Measurements from ENCODE around the gene NSG1.
"Not testable (repeated sequence)": the region's sequence is repeated elsewhere in the genome, so short reads cannot be mapped to it uniquely, and the experiment has no call there.

The NSG1 gene

DNA sequence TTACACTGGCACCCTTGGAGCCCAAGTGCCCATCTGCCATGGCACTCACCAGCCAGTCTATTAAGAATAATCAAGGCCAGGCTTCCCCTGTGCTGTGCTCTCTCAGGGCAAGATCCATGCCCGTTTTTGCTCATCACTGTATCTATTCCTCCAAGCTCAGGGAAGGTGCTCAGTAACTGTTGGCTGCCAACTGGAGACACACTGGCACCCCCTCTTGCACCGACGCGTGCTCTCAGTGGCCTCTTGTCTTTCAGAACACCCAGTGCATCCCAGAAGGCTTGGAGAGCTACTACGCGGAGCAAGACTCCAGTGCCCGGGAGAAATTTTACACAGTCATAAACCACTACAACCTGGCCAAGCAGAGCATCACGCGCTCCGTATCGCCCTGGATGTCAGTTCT is 30.1 kb downstream of the NSG1 start:
- DNase-seq (ENCODE audit: low read depth): no peak

DNA sequence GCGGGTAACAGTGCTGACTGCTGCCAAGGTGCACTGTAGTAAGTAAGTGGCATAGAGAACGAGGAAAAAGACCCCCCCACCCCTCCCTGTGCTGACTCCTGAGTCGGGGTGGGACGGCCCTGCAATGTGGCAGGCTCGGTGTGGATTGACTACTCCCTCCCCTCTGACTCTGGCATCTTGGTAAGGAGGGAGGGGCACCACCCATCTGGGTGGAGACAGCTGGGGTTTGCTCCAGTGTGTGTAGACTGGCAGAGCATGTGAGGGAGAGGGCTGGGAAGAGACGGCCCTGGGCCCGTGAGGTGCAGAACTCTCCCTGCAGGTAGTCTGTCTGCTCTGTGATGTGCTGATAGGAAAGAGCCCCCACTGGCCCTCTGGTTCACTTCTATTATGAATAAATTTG is 31.0 kb downstream of the NSG1 start:
- DNase-seq (ENCODE audit: low read depth): no peak

DNA sequence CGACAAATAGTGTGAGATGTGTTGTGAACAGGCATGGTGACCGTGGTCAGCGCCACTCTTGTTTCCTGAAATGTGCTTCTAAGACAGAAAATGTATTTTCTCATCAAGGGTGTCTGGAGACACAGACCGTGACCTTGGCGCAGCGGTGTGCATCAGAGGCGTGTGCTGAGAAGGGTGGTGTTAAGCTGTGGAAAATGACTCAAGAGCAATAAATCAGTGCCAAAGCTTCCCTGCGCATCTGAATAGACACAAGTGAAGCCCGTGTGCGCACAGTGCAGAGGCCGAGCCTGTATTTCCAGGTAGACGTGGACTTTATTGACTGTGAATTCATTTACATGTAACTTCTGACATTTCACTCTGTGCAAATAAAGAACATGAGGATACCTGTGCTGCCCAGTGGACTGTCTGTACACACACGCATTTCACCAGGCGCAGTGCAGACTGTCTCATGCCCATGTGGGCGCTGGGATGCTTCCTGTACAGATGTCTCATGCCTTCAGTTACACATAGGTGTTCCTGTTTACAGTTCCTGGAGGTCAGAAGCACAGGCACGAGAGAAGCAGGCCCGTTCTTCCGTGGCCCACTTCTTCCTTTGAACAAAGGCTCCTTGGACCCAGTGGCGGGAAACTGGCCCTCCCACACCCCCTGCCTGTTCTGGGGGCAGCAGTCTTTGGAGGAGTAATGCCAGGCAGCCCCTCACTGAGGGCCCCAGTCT is 31.9 kb downstream of the NSG1 start:
- DNase-seq (ENCODE audit: low read depth): no peak

DNA sequence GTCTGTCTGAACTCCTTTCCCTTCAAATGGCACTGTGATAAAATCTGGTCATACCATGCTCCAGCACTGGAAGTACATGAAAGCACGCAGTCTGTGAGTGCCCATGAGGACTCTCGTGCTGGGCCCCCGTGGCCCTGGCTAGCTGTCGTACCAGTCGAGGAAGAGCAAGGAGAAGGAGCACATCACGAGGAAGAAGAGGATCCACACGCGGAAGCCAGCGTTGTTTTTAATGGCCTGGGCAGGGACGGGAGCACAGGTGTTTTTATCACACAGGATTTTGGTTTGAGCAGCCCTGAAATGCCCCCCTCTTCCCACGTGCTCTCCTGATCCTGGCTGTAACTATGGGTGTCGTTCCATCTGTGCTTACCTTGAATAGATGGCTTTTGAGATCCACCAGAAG is 33.0 kb downstream of the NSG1 start:
- no peak for DNase-seq (ENCODE audit: low read depth)

DNA sequence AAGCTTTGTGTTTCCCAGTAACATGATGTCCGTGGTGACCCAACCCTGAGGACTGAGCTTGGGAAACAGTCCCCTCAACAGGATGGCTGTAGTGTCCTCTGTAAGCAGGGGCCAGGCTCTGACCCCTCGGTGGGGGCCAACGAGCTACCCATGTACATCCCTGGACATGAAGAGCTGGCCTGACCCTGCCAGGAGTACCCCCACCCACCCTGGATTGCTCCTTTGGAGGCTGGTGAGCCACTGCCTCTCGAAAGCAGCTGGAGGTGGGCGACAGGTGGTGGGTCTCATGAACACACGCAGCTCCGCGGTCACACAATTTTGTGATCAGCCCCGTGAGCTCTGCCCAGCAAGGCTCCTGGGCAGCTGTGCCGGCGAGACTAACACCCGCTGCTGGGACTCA is 33.5 kb downstream of the NSG1 start:
- no peak for DNase-seq (ENCODE audit: low read depth)

DNA sequence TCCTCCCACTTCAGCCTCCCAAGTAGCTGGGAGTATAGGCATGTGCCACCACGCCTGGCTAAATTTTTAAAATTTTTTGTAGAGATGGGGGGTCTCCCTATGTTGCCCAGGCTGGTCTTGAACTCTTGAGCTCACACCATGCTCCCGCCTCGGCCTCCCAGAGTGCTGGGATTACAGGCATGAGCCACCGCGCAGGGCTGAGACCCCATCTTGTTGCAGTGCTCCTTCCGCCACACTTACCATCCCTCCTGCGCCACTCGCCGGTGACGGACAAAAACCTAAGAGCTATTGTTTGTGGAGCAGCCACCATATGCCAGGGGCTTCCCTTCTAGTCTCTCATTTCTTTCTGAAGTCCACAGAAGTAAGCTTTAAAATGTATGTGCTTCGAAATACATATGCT is 34.5 kb downstream of the NSG1 start:
- DNase-seq (ENCODE audit: low read depth): no peak

DNA sequence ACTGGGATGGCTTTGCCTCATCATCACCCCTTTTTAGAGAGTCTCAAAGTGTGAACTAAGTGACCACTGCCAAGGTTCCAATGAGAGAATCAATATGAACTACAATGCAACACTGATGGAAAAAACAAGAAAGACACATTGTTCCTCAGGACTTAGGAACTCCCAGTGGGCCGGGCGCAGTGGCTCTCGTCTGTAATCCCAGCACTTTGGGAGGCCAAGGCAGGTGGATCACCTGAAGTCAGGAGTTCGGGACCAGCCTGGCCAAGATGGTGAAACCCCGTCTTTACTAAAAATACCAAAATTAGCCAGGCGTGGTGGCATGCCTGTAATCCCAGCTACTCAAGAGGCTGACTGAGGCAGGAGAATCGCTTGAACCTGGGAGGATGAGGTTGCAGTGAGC is 35.2 kb downstream of the NSG1 start:
- DNase-seq (ENCODE audit: low read depth): not testable (repeated sequence)

DNA sequence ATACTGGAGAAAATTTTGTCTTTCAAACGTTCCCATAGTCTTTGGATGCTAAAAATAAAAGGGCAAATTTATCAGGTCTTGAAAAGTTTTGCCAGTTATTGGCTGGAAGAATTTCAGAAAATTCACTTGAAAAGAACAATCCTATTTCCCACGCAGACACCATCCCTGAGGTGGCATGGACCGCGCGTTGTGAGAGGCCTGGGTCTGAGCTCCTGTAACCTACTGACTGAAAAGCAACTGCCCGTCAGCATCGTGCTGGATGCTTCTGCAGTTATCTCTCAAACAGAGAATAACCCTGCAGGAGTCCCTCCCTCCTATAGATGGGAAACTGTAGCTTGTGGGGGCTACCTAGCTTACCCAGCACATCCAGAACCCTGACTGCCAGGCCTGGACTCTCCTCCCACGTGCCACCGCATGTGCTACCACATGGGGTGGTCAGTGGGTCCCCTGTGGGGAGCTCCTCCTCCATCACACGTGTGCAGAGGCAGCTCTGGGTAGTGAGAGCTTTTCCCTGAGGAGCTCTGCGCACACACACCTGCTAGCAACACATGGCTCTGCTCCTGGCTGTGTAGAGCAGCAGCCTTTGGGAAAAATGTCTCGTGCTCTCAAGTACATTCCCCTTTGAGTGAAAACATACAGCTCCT is 36.1 kb downstream of the NSG1 start:
- DNase-seq (ENCODE audit: low read depth): no peak

DNA sequence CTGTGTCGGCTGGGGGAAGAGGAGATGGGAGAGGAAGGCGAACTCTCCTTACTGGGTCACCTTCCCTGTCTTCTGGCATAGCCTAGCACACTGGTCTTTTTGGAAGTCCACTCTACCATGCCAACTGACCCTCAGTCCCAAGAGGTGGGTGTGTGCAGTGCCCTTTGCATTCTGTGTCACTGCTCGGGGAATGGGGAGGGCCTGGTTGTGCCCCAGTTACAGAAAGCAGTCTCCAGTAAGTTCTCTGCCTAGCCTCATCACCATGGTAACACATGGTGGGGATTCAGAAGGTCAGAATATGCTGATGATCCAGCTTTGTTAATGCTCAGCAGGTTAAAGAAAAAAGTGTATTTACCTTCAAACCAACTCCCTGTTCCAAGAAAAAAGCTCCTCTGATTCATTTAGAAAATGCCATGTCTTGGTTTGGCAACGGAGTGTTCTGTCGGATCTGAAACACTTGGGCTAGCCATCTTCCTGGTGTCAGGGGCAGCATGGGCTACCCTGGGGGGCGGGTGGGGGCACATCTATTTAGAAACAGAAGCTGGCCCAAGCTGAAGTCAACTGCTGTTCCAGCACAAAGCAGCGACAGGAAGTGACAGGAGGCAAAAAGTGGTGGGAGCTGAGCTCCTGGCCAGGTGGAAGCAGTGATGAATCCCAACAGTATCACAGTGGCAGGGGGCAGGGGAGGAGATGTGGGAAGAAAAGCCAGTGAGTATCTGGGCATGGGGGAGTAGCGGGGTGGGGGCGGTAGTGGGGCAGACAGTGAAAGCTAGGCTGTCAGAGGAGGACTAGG is 37.0 kb downstream of the NSG1 start:
- no peak for DNase-seq (ENCODE audit: low read depth)

DNA sequence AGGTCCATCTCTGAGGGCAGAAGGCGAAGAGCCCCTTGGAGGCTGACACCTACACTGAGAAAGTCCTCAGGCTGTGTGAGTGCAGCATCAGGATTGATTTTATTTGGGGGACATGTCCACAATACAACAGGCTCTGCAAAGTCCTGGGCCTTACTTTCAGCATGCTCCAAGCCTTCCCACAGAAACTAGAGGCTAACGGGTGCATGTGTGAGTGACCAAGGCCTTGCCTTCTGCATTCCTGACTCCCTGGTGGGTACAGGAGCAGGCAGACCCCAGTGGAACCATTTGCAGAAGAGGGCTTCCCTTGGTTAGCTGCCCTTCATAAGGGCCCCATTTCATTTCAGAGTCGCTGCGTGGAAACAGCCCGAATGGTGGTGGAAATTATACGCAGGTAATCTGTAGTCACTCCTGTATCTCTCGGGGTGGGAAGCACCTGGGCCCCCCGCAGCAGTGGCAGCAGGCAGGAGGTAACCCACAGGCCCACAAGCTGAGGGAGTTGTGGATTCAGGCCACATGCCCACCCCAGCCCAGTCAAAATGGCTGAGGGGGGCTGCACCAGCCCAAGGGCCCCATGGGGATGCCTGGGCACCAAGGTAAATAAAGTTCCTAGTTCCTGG is 37.7 kb downstream of the NSG1 start:
- no peak for DNase-seq (ENCODE audit: low read depth)

DNA sequence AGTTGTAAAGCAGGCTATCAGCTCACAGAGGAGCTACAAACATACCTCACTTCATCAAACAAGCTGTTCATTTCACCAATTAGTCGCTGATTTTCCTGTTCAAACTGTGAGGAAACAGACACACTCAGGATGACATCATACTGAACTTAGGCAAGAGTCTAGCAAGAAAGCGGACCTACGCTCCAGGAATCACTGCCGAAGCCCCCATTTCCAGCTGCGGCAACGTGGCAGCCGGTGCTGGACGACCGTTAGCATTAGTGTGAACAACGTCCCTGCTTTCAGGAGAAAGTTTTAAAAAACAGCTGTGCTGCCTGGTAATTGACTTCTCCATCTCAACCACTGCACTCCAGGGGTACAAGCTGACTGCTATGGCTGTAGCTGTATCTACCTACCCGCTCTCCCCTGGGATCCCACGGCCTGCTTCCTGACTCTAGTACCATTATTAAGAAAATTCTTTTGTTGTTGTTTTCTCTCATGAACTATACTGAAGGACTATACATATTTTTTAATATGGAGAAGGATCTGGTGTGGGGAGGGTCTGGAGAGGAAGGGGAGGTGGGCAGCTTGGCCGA is 38.3 kb downstream of the NSG1 start:
- no peak for DNase-seq (ENCODE audit: low read depth)

DNA sequence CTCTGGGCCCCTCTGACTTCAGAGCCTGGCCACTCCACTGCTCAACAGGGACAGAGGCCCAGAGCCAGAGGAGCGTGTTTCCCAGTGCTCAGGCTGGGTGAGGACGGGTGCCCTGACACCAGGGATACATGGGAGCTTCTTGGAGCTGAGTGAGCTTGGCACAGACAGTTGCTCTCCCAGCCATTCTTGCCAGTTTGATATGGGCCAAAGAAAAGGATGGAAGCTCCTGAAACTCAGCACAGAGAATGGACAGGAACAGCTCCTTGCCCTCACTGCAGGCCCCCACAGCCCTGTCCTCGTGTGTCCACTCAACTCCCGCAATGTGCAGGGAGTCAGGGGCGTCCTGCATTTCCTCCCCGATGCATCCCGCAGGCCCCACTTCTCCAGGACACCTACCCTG is 38.8 kb downstream of the NSG1 start:
- DNase-seq (ENCODE audit: low read depth): no peak

DNA sequence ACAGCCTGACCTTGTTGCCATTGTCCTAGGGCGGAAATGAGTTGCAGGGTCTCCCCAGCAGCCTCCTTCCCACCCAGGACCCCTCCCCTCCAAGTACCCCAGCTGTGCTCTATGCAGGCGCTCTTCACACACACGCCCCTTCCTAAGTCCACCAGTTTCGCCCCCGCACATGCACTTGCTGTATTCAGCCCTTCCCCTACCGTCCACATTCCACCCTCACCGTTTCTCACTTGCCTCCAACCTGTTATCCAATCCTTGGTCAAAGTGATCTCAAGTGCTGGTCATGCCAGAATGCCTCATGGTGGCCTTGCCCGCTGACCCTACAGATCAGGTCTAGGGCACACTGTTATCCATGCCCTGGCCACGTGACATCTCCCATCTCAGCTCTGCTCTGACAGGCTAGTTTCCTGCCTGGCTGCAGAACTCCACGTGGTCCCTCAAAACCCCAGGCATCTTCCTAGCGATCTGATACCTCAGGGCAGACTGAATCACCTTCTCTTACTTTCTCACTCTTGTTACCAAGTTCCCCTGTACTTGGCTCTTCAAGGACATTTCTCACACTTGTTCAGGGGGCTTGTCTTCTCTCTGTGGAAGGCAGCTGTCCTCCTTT is 39.7 kb downstream of the NSG1 start:
- no peak for DNase-seq (ENCODE audit: low read depth)

DNA sequence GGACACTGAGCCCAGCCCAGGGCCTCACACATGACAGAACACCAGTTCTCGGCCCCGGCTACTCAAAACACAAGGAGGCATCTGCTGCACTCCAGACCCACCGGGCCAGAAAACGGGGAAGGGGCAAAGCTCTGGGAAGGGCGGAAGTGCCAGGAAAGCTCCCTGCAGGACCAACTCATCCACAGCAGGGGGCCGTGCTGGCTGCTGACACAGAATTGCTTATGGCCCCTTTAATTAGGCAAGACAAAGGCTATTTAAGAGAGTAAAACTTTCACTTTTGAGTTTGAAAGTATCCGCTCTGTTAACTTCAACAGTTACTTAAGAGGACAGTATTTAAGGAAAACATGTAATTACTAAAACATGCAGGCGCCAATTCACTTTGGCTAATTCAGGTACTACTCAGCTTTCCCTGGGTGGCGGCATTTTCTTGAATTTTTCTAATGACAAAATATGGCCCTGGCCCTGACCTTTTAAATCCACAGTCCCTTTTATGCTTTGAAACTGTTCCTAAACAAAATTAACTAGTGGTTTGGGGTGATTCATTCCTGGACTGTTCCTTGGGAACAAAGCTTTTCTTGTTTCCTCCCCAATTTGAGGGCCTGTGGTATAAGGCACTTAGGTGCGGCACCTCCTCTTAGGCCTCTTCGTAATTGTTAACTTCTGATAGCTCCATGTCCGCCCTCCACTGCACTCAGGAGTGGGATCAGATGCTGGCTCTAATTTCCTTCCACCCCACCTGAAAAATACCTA is 40.4 kb downstream of the NSG1 start:
- no peak for DNase-seq (ENCODE audit: low read depth)

DNA sequence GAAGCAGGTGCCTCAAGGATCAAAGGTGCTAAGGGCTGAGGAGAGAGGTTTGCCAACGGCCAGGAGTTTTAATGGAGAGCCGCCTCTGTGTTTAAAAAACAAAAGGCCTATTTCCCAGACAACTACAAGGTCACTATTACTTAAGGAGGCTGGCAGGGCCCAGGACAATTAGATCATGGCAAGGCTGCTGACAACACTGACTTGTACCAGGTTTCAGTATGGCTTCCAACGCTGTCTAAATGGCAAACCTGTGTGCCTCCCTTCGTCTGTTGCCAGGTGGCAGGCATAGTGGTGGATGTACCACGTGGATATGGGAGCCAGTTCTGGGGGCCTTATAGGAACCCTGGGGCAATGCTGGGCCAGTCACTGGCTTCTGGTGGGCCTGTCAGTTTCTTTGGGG is 41.0 kb downstream of the NSG1 start:
- DNase-seq (ENCODE audit: low read depth): no peak

DNA sequence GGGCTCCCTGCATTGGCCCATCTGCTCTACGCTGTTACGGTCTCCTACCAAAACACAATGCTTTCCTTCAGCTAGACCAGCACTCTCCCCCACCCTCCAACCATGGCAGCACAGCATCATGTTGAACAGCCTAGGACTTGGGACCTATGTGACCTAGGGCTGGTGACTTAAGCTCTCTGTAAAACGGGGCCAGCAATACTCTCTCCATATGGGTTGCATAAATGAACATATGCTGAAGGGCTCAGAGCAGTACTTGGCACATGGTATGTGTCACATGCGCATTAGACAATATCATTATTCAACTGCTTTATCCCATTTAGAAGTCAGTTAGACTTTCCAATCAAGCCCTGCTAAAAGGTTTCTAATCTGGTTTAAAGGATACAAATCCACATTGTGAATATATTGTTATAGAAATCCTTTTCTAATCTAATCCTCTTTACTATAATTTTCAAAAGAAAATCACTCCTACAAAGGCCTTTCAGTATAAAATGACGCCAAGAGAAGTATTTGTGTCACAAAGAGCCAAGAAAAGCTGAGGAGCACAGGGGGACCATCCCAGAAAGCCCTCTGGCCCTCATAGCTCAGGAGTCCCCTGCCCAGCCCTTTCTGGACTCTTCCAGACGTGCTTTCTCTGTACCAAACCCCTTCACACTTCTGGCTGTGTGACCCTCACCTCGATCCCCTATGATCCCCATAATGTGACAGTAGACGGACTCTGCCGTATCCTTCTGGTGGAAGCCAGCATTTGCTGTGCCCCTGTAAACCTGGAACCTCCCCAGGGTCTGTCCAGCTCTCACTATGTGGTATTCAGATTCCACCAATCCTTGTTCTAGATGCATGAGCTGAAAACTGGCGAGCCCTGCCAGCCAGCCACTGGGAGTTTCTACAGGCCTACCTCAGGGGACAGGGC is 42.3 kb downstream of the NSG1 start:
- no peak for DNase-seq (ENCODE audit: low read depth)

DNA sequence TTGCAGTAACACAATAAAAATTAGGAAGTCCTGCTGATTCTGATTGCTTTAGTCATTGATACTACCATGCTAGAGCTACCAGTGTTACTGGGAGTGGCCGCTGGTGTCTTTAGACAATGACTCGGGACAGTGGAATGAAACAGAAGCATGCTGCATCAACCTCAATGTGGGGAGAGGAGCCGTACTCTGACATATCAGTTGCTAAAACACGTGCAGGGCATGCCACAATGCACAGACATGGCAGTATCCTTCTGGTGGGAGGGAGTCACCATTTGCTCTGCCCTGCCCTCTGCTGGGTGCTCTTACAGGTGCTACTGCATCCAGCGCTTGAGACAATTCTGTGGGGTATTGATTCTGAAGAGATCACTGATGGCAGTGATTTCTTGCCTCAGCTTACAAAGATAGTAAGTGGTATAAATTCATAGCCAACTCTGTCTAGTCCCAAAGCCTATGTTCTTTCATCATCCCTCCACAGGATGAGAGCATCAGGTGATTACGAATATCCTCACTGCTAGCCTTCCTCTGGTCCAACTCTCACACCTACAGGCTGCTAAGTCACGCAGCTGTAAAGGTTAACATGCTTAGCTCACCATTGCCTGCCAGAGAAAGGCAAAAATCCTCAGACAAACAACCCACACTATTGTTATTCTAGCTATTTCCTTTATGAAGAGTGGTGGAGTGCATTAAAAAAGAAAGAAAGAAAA is 43.7 kb downstream of the NSG1 start:
- DNase-seq (ENCODE audit: low read depth): peak; percentile 10

DNA sequence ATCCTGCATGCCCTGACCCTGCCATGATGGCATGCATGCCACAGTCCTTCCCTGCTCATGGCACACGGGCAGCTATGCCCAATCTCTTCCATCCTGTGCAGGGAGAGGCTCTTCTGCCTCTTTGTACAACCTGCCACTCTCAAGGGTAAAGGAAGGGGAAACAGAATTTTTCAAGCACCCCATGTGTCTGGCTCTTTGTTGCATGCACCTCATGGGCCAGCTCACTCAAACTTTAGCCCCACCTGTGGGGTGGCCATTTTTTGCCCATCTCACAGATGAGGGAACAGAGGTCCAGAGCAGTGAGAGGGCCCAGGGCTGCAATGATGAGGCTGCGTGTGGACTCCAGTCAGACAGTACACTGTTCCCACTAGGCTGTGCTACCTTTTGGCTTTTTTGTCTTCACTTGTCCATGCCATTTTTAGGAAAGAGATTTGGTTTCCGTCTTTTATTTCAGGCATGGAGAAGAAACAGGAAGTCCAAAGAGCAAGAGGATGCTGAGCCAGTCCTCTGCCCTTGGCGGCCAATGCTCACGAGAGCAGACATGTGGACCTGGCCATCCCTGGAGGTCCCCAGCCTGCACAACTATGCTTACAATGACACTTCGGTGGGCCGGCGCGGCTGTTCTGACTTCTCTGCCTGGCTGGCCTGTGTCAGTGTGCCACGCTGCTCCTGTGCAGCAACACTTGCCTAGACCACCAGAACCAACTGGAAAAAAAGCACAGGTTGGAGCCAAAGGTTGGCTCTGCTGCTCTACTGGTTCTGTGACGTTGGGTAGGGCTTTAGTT is 45.6 kb downstream of the NSG1 start:
- no peak for DNase-seq (ENCODE audit: low read depth)

DNA sequence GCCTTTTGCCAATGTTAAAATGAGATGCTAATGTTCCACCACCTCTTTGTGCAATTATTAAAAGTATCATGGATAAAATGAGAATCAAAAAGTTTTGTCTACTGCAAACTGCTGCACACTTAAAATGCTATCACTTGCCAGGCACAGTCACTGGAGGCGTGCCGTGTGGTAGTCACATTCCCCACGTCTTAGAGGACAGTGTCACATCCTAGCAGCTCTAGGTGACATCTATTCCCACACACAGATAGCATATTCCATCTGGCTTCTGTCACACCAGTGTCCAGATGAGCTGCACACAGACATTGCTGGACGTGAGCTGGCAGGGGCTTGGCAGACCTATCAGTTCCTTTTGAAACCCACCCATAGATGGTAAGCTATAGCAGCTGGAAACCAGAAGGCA is 47.0 kb downstream of the NSG1 start:
- DNase-seq (ENCODE audit: low read depth): no peak
